Panc1 (cell line): ENCODE results near the gene HOATZ. TPM values are rescaled to one million over a fixed set of nuclear protein-coding genes. Genes with fewer than 3 reads are reported as not detected.

Source experiments
- ATAC-seq: fragments of 200-7000 bp; cut with Tn5 transposase; 2 replicates; pipeline ENCODE4 v1.9.1; 2020; ENCODE audit warnings: mild to moderate bottlenecking, moderate library complexity
- BruUV-seq: library from RNA; stranded (reverse); fragments of 400-500 nt; replicated peaks from 2 replicates; lab custom pipeline; 2021; lab: Mats Ljungman, UMichigan
- CTCF ChIA-PET: fragments of 300-600 bp; sonication (Branson Sonifier 250); formaldehyde crosslinking; loops from one replicate; lab custom pipeline; 2022; ENCODE audit warnings: antibody characterized with exemption; lab: Charles Lee
- POLR2A ChIA-PET: fragments of 300-600 bp; sonication (Branson Sonifier 250); formaldehyde crosslinking; loops from one replicate; lab custom pipeline; 2022; ENCODE audit warnings: antibody characterized with exemption; lab: Charles Lee
- DNase-seq: peaks from one replicate; pipeline ENCODE4 v3.0.0-alpha.2; 2010; ENCODE audit warnings: low read depth, low spot score
- H3K27ac ChIP-seq: 2 replicates; pipeline ENCODE4 v1.5.1; 2011; ENCODE audit warnings: mild to moderate bottlenecking, low read length, inconsistent platforms
- H3K27me3 ChIP-seq: fragments of 200-500 bp; sonication (Bioruptor generic); 2 replicates; pipeline ENCODE4 v1.6.0; 2014; ENCODE audit warnings: low read length, inconsistent platforms; ENCODE audit not compliant: control insufficient read depth, insufficient read depth
- H3K36me3 ChIP-seq: fragments of 200-500 bp; sonication (Bioruptor generic); 2 replicates; pipeline ENCODE4 v1.5.1; 2014; ENCODE audit warnings: inconsistent platforms, mild to moderate bottlenecking, low read length, moderate library complexity; ENCODE audit not compliant: control insufficient read depth, insufficient read depth
- H3K4me1 ChIP-seq: 2 replicates; pipeline ENCODE4 v1.5.1; 2011; ENCODE audit warnings: inconsistent platforms, mild to moderate bottlenecking, low read length, moderate library complexity; ENCODE audit not compliant: control insufficient read depth, insufficient read depth
- H3K4me3 ChIP-seq, 2 experiments: 2 replicates each; pipeline ENCODE4 v1.5.1; 2011 to 2012; ENCODE audit warnings: low read depth in 2 of 2, low read length in 2 of 2, mild to moderate bottlenecking in 2 of 2, inconsistent platforms in 1 of 2, moderate library complexity in 1 of 2
- H3K9me3 ChIP-seq: fragments of 200-500 bp; sonication (Bioruptor generic); 2 replicates; pipeline ENCODE4 v1.5.1; 2014; ENCODE audit warnings: low read depth, mild to moderate bottlenecking, inconsistent platforms, low read length, moderate library complexity; ENCODE audit not compliant: control insufficient read depth, insufficient read depth
- POLR2AphosphoS5 ChIP-seq: IDR thresholded peaks from 2 replicates; pipeline ENCODE4 v1.6.1; 2012; ENCODE audit warnings: mild to moderate bottlenecking, low read depth, low read length, moderate library complexity
- SIN3A ChIP-seq: IDR thresholded peaks from 2 replicates; pipeline ENCODE4 v1.6.1; 2012; ENCODE audit warnings: low read depth, mild to moderate bottlenecking, low read length, moderate library complexity, borderline replicate concordance; ENCODE audit not compliant: insufficient read depth
- TCF7L2 ChIP-seq: IDR thresholded peaks from 2 replicates; pipeline ENCODE4 v1.6.1; 2011; ENCODE audit warnings: mild to moderate bottlenecking, low read depth, low read length, inconsistent platforms
- in situ Hi-C: cut with HindIII; loops from 2 replicates; pipeline ENCODE4 v1.10.0; 2016; ENCODE audit warnings: low sequenced_read_pairs, low pct_unique_long_range_greater_than_20kb
- intact Hi-C: fragments of 100-400 bp; cut with micrococcal nuclease; formaldehyde crosslinking; loops from one replicate; pipeline ENCODE4 v1.10.0; 2022; ENCODE audit not compliant: unreplicated experiment
- total RNA-seq: library from RNA; stranded (reverse); gene quantifications from one replicate; pipeline ENCODE4 v1.2.1, GENCODE V29; 2021; ENCODE audit not compliant: unreplicated experiment
- TF ChIP-seq, protein P1 (sequence below): fragments of 450-650 bp; IDR thresholded peaks from 2 replicates; pipeline ENCODE4 v1.5.1; 2017; ENCODE audit warnings: mild to moderate bottlenecking
- TF ChIP-seq, protein P2 (sequence below), 2 experiments: IDR thresholded peaks; 2 replicates each; pipeline ENCODE4 v1.6.1; 2011 to 2012; ENCODE audit warnings: low read depth in 2 of 2, control low read depth in 1 of 2, low read length in 1 of 2, mild to moderate bottlenecking in 1 of 2, moderate library complexity in 1 of 2; ENCODE audit not compliant: insufficient read depth in 1 of 2

Gene HOATZ
- total RNA-seq, 1 experiment from 2014 or later, result not detected

DNA sequence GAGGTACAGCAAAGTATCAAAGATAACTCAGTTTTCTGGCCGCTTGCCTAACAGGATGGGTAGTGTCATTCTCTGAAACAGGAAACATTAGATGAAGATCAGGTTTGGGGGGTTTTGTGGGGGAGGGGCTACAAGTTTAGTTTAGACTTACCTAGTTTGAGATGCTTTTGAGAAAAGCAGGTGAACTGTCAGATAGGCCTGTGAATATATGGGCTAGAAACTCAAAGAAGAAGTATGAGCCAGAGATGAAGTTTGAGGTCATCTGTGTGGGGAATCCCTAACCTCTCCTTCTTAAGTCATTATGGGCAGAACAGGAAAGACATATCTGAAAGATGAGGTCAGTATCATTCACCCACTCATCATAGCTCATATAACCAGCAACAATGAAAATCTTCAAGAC lies 11.9 kb downstream of the HOATZ start:
- H3K9me3 ChIP-seq, result no peaks in the 10 kb centered on the region
- CTCF ChIA-PET, result no interaction called here
- no peak overlapping the region for H3K4me3 ChIP-seq
- in situ Hi-C loops (no loop called here), intact Hi-C loops (no loop called here)
- peak; percentile 70; the same call in 1 of the 2 replicates for ATAC-seq
- TF ChIP-seq, protein P1, sequence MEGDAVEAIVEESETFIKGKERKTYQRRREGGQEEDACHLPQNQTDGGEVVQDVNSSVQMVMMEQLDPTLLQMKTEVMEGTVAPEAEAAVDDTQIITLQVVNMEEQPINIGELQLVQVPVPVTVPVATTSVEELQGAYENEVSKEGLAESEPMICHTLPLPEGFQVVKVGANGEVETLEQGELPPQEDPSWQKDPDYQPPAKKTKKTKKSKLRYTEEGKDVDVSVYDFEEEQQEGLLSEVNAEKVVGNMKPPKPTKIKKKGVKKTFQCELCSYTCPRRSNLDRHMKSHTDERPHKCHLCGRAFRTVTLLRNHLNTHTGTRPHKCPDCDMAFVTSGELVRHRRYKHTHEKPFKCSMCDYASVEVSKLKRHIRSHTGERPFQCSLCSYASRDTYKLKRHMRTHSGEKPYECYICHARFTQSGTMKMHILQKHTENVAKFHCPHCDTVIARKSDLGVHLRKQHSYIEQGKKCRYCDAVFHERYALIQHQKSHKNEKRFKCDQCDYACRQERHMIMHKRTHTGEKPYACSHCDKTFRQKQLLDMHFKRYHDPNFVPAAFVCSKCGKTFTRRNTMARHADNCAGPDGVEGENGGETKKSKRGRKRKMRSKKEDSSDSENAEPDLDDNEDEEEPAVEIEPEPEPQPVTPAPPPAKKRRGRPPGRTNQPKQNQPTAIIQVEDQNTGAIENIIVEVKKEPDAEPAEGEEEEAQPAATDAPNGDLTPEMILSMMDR, result no peak
- TF ChIP-seq POLR2AphosphoS5 (no peak), SIN3A (no peak), TCF7L2 (no peak)
- TF ChIP-seq, protein P2, sequence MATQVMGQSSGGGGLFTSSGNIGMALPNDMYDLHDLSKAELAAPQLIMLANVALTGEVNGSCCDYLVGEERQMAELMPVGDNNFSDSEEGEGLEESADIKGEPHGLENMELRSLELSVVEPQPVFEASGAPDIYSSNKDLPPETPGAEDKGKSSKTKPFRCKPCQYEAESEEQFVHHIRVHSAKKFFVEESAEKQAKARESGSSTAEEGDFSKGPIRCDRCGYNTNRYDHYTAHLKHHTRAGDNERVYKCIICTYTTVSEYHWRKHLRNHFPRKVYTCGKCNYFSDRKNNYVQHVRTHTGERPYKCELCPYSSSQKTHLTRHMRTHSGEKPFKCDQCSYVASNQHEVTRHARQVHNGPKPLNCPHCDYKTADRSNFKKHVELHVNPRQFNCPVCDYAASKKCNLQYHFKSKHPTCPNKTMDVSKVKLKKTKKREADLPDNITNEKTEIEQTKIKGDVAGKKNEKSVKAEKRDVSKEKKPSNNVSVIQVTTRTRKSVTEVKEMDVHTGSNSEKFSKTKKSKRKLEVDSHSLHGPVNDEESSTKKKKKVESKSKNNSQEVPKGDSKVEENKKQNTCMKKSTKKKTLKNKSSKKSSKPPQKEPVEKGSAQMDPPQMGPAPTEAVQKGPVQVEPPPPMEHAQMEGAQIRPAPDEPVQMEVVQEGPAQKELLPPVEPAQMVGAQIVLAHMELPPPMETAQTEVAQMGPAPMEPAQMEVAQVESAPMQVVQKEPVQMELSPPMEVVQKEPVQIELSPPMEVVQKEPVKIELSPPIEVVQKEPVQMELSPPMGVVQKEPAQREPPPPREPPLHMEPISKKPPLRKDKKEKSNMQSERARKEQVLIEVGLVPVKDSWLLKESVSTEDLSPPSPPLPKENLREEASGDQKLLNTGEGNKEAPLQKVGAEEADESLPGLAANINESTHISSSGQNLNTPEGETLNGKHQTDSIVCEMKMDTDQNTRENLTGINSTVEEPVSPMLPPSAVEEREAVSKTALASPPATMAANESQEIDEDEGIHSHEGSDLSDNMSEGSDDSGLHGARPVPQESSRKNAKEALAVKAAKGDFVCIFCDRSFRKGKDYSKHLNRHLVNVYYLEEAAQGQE (IDR thresholded peaks at IDR 0.05; ENCODE audit: insufficient read depth in 1 of 2, low read depth in 2 of 2, low read length in 1 of 2), result no peak
- DNase-seq, result peak; percentile 27
- POLR2A ChIA-PET, result no interaction called here
- no peaks in the 10 kb centered on the region for H3K36me3 ChIP-seq
- no peak overlapping the region for H3K27ac ChIP-seq
- H3K4me1 ChIP-seq, result no peaks in the 10 kb centered on the region
- BruUV-seq, result no TSS peak
- peaks cover 4% of the 10 kb centered on the region; the same call in 1 of the 2 replicates for H3K27me3 ChIP-seq

DNA sequence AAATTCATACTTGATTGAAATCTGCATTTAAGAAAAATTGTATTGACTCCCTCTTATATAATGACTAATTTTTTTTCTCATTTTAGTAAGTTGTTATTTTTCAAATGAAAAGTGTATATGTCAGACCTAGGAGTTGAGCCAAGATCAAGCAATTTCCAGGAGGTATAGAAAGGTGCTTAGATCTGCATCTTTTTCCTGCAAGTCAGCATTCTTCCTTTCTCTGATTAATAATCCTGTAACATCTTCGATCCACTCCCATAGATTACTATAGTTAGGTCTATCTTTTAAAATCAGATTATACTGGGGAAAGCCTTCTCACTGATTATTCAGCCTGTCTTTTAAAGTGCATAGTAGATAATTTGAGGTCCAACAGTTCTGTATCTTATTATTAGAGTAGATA lies 12.7 kb downstream of the HOATZ start:
- TF ChIP-seq POLR2AphosphoS5, result no peak
- TF ChIP-seq TCF7L2, result no peak
- TF ChIP-seq, protein P2 (IDR thresholded peaks at IDR 0.05; ENCODE audit: insufficient read depth in 1 of 2, low read depth in 2 of 2, low read length in 1 of 2), result no peak
- TF ChIP-seq, protein P1, result no peak
- no peak for TF ChIP-seq SIN3A
- no peaks in the 10 kb centered on the region for H3K36me3 ChIP-seq
- no peaks in the 10 kb centered on the region for H3K9me3 ChIP-seq
- H3K27ac ChIP-seq, result no peak overlapping the region
- CTCF ChIA-PET, result no interaction called here
- POLR2A ChIA-PET, result no interaction called here
- no peaks in the 10 kb centered on the region; the same call in 1 of the 2 replicates for H3K27me3 ChIP-seq
- intact Hi-C loops (no loop called here), in situ Hi-C loops (no loop called here)
- no peak for ATAC-seq
- no peak for DNase-seq
- BruUV-seq, result no TSS peak
- peaks cover 4% of the 10 kb centered on the region; the same call in 1 of the 2 replicates for H3K4me1 ChIP-seq
- H3K4me3 ChIP-seq, result no peak overlapping the region
